Vagina (tissue), 2 donors: ENCODE data around the gene EVL.

Source experiments
- POLR2A ChIP-seq, 2 donors: fragments of 450-650 bp; IDR thresholded peaks; one replicate each; pipeline ENCODE4 v1.6.1; 2017; ENCODE audit warnings: antibody characterized with exemption in 2 of 2, mild to moderate bottlenecking in 2 of 2, moderate library complexity in 2 of 2
- POLR2AphosphoS5 ChIP-seq, 2 donors: sonication (generic); formaldehyde crosslinking; IDR thresholded peaks; one replicate each; pipeline ENCODE4 v1.9.0; 2017; ENCODE audit warnings: antibody characterized with exemption in 2 of 2, mild to moderate bottlenecking in 2 of 2, low read depth in 1 of 2; ENCODE audit not compliant: insufficient read depth in 1 of 2
- TF ChIP-seq, protein P1 (sequence below), 3 experiments: fragments of 450-650 bp in 2 of 3; fragments of 200-600 bp in 1 of 3; sonication (generic) in 1 of 3; IDR thresholded peaks; one replicate each; pipeline ENCODE4 v1.5.1; 2017 to 2019; ENCODE audit warnings: antibody characterized with exemption in 3 of 3, mild to moderate bottlenecking in 2 of 3, moderate library complexity in 2 of 3

DNA sequence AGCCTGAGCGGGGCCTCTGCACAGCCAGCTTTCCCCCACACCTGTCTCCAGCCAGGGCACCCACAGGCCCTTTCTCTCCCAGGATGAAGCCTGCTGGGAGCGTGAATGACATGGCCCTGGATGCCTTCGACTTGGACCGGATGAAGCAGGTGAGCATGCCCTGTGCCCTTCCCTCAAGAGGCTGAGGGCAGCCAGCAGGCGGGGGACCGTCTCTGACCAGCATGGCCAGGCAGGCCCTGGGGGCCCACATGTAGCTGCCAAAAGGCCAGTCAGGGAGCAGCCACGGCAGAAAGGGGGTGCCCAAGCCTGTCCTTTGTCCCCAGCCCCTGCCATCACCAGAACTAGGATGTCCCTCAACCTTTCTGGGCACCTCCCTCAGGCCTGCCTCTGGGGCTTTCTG, 75.9 kb downstream of the EVL start:
- TF ChIP-seq, protein P1, sequence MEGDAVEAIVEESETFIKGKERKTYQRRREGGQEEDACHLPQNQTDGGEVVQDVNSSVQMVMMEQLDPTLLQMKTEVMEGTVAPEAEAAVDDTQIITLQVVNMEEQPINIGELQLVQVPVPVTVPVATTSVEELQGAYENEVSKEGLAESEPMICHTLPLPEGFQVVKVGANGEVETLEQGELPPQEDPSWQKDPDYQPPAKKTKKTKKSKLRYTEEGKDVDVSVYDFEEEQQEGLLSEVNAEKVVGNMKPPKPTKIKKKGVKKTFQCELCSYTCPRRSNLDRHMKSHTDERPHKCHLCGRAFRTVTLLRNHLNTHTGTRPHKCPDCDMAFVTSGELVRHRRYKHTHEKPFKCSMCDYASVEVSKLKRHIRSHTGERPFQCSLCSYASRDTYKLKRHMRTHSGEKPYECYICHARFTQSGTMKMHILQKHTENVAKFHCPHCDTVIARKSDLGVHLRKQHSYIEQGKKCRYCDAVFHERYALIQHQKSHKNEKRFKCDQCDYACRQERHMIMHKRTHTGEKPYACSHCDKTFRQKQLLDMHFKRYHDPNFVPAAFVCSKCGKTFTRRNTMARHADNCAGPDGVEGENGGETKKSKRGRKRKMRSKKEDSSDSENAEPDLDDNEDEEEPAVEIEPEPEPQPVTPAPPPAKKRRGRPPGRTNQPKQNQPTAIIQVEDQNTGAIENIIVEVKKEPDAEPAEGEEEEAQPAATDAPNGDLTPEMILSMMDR (IDR thresholded peaks at IDR 0.05): no peak
- no peak for TF ChIP-seq POLR2A (IDR thresholded peaks at IDR 0.05)
- no peak for TF ChIP-seq POLR2AphosphoS5 (IDR thresholded peaks at IDR 0.05; ENCODE audit: insufficient read depth in 1 of 2, low read depth in 1 of 2)
